A673 (cell line): Measurements from ENCODE around the gene FAM228B. TPM values are rescaled to one million over a fixed set of nuclear protein-coding genes. Genes with fewer than 3 reads are reported as not detected.
A peak's percentile ranks its signal among the peaks of the same experiment; 100 is the strongest.

Experiments
- BruUV-seq: library from RNA; stranded (reverse); fragments of 400-500 nt; replicated peaks from 2 replicates; lab custom pipeline; 2021; lab: Mats Ljungman, UMichigan
- CTCF ChIA-PET: fragments of 300-600 bp; sonication (Branson Sonifier 250); formaldehyde crosslinking; loops from one replicate; lab custom pipeline; 2022; ENCODE audit warnings: antibody characterized with exemption; lab: Charles Lee
- POLR2A ChIA-PET: fragments of 300-600 bp; sonication (Branson Sonifier 250); formaldehyde crosslinking; loops from one replicate; lab custom pipeline; 2022; ENCODE audit warnings: antibody characterized with exemption; ENCODE audit not compliant: low non-redundant PET; lab: Charles Lee
- DNase-seq: peaks from one replicate; pipeline ENCODE4 v3.0.0-alpha.2; 2015; ENCODE audit warnings: low spot score
- H3K27ac ChIP-seq: fragments of 200-600 bp; sonication (generic); 2 replicates; pipeline ENCODE4 v1.5.1; 2016; ENCODE audit warnings: mixed run types, low read depth, mild to moderate bottlenecking, mixed read lengths, antibody characterized with exemption, low read length; ENCODE audit not compliant: poor library complexity, severe bottlenecking
- H3K27me3 ChIP-seq: fragments of 200-600 bp; sonication (generic); replicated peaks from 2 replicates; pipeline ENCODE4 v1.6.1; 2017; ENCODE audit warnings: mixed run types, low read depth, mild to moderate bottlenecking, mixed read lengths, antibody characterized with exemption, low read length; ENCODE audit not compliant: insufficient read depth, poor library complexity
- H3K36me3 ChIP-seq: fragments of 200-600 bp; sonication (generic); 2 replicates; pipeline ENCODE4 v1.6.1; 2016; ENCODE audit warnings: mixed run types, mild to moderate bottlenecking, mixed read lengths, antibody characterized with exemption, low read length; ENCODE audit not compliant: insufficient read depth, poor library complexity, severe bottlenecking
- H3K4me1 ChIP-seq: fragments of 200-600 bp; sonication (generic); 2 replicates; pipeline ENCODE4 v1.6.1; 2017; ENCODE audit warnings: mixed run types, mild to moderate bottlenecking, mixed read lengths, antibody characterized with exemption, low read length; ENCODE audit not compliant: insufficient read depth, poor library complexity, severe bottlenecking
- H3K4me3 ChIP-seq: fragments of 200-600 bp; sonication (generic); 2 replicates; pipeline ENCODE4 v1.5.1; 2016; ENCODE audit warnings: low read depth, mixed run types, mild to moderate bottlenecking, mixed read lengths, low read length; ENCODE audit not compliant: poor library complexity, severe bottlenecking
- H3K9me3 ChIP-seq: fragments of 200-600 bp; sonication (generic); 2 replicates; pipeline ENCODE4 v1.6.1; 2016; ENCODE audit warnings: mixed run types, low read depth, mild to moderate bottlenecking, mixed read lengths, antibody characterized with exemption, low read length; ENCODE audit not compliant: poor library complexity, severe bottlenecking
- EZH2 ChIP-seq: fragments of 200-600 bp; sonication (generic); IDR thresholded peaks from 2 replicates; pipeline ENCODE4 v1.6.1; 2017; ENCODE audit warnings: borderline replicate concordance, low read depth, mild to moderate bottlenecking, mixed read lengths, antibody characterized with exemption, low read length; ENCODE audit not compliant: poor library complexity, severe bottlenecking
- intact Hi-C: fragments of 100-400 bp; cut with micrococcal nuclease; formaldehyde crosslinking; loops from one replicate; pipeline ENCODE4 v1.10.0; 2022; ENCODE audit not compliant: unreplicated experiment
- total RNA-seq: library from RNA; stranded (reverse); gene quantifications from 2 replicates; pipeline ENCODE4 v1.2.3, GENCODE V29; 2021
- TF ChIP-seq, protein P1 (sequence below): fragments of 300-800, 200-600 bp; sonication (generic); conservative IDR thresholded peaks from 2 replicates; pipeline ENCODE4 v1.5.1; 2017; ENCODE audit warnings: low read depth, mild to moderate bottlenecking, antibody characterized with exemption, low read length, moderate library complexity, mixed read lengths

FAM228B gene
- total RNA-seq, 1 experiment from 2014 or later = 6.8 TPM

DNA sequence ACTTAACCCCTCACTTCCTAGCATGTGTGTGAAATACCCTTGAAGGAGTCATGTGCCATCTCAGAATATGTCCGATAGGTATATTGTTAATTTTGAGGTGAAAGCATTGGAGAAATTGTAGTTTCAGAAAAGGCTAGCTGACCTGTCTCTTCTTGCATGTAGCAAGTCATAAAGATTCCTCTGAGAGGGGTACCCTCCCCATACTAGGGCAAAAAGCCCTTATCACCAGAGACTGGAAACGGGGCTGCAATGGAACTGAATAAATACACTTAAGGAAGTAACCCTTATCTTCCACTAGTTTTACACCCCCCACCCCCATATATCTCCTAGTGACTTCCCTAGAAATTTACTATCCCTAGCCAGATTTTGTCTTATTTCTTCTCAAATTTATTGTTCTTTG is 45.4 kb upstream of the FAM228B start:
- intact Hi-C loops = loop anchor here (5.0 kb wide), 1 partner anchor 256 kb away; no protein-coding TSS in a partner anchor
- POLR2A ChIA-PET = no interaction called here

DNA sequence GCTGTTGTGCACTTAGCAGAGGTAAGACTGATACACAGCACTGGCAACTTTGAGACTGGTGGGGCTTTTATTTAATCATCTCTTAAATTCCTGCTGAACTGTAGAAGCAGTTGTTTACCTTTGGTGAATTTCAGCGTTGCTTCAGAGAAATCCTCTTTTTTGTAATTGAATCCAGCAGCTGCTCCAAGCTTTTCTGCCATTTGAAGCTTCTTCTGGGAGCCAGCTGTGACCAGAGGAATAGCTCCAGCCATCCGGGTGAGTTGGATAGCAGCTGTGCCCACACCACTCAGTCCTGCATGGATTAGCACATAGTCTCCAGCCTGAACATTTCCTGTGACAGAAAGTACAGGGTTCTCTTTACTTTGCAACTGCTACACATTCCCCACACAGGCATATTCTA is 42.6 kb upstream of the FAM228B start:
- no peak overlapping the region for H3K4me3 ChIP-seq
- no peak for DNase-seq
- H3K27me3 ChIP-seq = no peaks in the 10 kb centered on the region
- no TSS peak for BruUV-seq
- H3K27ac ChIP-seq = no peak overlapping the region
- TF ChIP-seq EZH2 = no peak
- TF ChIP-seq, protein P1, sequence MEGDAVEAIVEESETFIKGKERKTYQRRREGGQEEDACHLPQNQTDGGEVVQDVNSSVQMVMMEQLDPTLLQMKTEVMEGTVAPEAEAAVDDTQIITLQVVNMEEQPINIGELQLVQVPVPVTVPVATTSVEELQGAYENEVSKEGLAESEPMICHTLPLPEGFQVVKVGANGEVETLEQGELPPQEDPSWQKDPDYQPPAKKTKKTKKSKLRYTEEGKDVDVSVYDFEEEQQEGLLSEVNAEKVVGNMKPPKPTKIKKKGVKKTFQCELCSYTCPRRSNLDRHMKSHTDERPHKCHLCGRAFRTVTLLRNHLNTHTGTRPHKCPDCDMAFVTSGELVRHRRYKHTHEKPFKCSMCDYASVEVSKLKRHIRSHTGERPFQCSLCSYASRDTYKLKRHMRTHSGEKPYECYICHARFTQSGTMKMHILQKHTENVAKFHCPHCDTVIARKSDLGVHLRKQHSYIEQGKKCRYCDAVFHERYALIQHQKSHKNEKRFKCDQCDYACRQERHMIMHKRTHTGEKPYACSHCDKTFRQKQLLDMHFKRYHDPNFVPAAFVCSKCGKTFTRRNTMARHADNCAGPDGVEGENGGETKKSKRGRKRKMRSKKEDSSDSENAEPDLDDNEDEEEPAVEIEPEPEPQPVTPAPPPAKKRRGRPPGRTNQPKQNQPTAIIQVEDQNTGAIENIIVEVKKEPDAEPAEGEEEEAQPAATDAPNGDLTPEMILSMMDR = no peak
- H3K4me1 ChIP-seq = peaks cover 4% of the 10 kb centered on the region
- H3K36me3 ChIP-seq = no peaks in the 10 kb centered on the region
- no peaks in the 10 kb centered on the region for H3K9me3 ChIP-seq
- intact Hi-C loops = loop anchor here (5.0 kb wide), 2 partner anchors 153 to 302 kb away; partner anchors contain the start of gene ATAD2B
- POLR2A ChIA-PET = interaction anchor here (0.5 kb wide), 1 partner anchor 738 kb away, joined by 3 read pairs; no protein-coding TSS in a partner anchor
- CTCF ChIA-PET = no interaction called here

More for the DNA sequence above, 45.4 kb upstream of the FAM228B start:
- Histone ChIP-seq H3K27ac (no peak overlapping the region), H3K27me3 (no peaks in the 10 kb centered on the region), H3K9me3 (no peaks in the 10 kb centered on the region), H3K36me3 (peaks cover 16% of the 10 kb centered on the region), H3K4me3 (peak overlapping the region; percentile 82), H3K4me1 (peaks cover 7% of the 10 kb centered on the region)
- BruUV-seq = no TSS peak
- TF ChIP-seq, protein P1 = no peak
- no peak for TF ChIP-seq EZH2
- CTCF ChIA-PET = no interaction called here
- no peak for DNase-seq

DNA sequence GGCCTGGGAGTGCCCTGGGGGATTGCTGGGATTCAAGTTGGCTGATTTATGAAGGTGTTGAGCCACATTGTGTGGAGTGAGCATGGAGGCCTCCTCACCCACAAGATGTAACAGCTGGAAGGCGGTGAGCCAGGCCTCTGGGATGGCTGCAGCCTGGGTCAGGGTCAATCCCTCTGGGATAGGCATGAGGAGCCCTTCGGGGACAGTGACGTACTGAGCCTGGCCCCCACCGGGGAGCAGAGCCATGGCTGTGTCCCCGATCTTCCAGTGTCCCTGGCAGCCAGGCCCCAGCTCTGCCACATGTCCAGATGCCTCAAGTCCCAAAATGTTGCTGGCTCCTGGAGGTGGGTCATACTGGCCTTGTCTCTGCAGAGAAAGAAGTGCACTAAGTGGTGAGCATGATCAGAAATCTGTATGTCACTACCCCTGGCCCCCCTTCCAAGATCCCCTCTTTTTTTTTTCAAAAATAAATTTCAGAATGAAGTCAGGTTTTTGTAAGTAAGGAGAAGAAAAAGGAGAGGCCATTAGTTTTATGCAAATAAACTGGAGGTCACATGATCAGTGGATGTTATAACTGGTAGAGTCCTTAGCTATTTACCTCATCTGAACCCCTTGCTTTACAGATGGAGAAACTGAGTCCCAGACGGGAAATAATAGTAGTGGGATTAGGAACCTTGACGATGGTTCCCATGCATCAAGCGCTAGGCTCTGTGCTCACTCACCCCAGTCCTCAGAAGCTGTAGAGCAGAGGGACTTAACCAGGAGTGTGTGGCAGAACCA is 40.3 kb upstream of the FAM228B start:
- no peak for DNase-seq
- TF ChIP-seq, protein P1 = no peak
- no peak for TF ChIP-seq EZH2
- Histone ChIP-seq H3K36me3 (no peaks in the 10 kb centered on the region), H3K4me1 (peaks cover 4% of the 10 kb centered on the region), H3K4me3 (no peak overlapping the region), H3K27me3 (no peaks in the 10 kb centered on the region), H3K9me3 (no peaks in the 10 kb centered on the region), H3K27ac (no peak overlapping the region)
- intact Hi-C loops = loop anchor here (5.0 kb wide), 2 partner anchors 156 to 299 kb away; partner anchors contain the start of gene ATAD2B
- CTCF ChIA-PET = interaction anchor here (1.0 to 1.5 kb wide), 3 partner anchors 36 to 247 kb away, joined by 5 to 10 read pairs (median 9); partner anchors contain the start of genes ATAD2B and WDCP
- POLR2A ChIA-PET = no interaction called here
- no TSS peak for BruUV-seq
